CD4-positive, alpha-beta T cell (primary cell): Measurements from ENCODE around the gene PRR14L. TPM values are rescaled to one million over a fixed set of nuclear protein-coding genes. Genes with fewer than 3 reads are reported as not detected.

Source experiments
- ATAC-seq: fragments of 200-7000 bp; cut with Tn5 transposase; one replicate; pipeline ENCODE4 v1.10.0; 2022; ENCODE audit warnings: mild to moderate bottlenecking; ENCODE audit not compliant: poor library complexity
- CTCF ChIA-PET: fragments of 350-600 bp; sonication (Branson Sonifier 250); formaldehyde crosslinking; loops from one replicate; lab custom pipeline; 2021; ENCODE audit warnings: antibody characterized with exemption, inconsistent platforms; lab: Charles Lee
- POLR2A ChIA-PET: fragments of 350-600 bp; sonication (Branson Sonifier 250); formaldehyde crosslinking; loops from one replicate; lab custom pipeline; 2021; ENCODE audit warnings: antibody characterized with exemption, inconsistent platforms; lab: Charles Lee
- DNase-seq, 14 experiments: peaks; one replicate each; pipeline ENCODE4 v3.0.0-alpha.2; 2013 to 2020; ENCODE audit warnings: mixed read lengths in 2 of 14
- H3K27ac ChIP-seq, 2 donors: one replicate each; pipeline versions ENCODE4 v1.5.1 to v1.7.0; 2013; ENCODE audit warnings: low read length in 2 of 2, low read depth in 1 of 2, mild to moderate bottlenecking in 1 of 2
- H3K27me3 ChIP-seq, 2 experiments: 1 replicate in 1 of 2; 2 replicates in 1 of 2; pipeline versions ENCODE4 v1.6.1 to v1.7.0; 2013; ENCODE audit warnings: low read length in 2 of 2, control low read depth in 1 of 2, mild to moderate bottlenecking in 1 of 2, moderate library complexity in 1 of 2; ENCODE audit not compliant: insufficient read depth in 2 of 2, control insufficient read depth in 1 of 2
- H3K36me3 ChIP-seq: one replicate; pipeline ENCODE4 v1.6.1; 2013; ENCODE audit warnings: low read length, control low read depth; ENCODE audit not compliant: insufficient read depth
- H3K4me1 ChIP-seq: one replicate; pipeline ENCODE4 v1.6.1; 2013; ENCODE audit warnings: low read length, control low read depth; ENCODE audit not compliant: insufficient read depth
- H3K4me3 ChIP-seq: one replicate; pipeline ENCODE4 v1.5.1; 2013; ENCODE audit warnings: mild to moderate bottlenecking, low read length, moderate library complexity
- H3K9me3 ChIP-seq, 2 experiments: 1 replicate in 1 of 2; 2 replicates in 1 of 2; pipeline versions ENCODE4 v1.6.1 to v1.7.0; 2013; ENCODE audit warnings: low read length in 2 of 2, mild to moderate bottlenecking in 2 of 2, control low read depth in 1 of 2, moderate library complexity in 1 of 2; ENCODE audit not compliant: control insufficient read depth in 1 of 2, insufficient read depth in 1 of 2
- H3K27ac Mint-ChIP-seq: one replicate; pipeline ENCODE4 v1.8.0; 2020; ENCODE audit warnings: mixed read lengths
- H3K27me3 Mint-ChIP-seq: one replicate; pipeline ENCODE4 v1.8.0; 2021; ENCODE audit warnings: mixed read lengths
- H3K36me3 Mint-ChIP-seq: one replicate; pipeline ENCODE4 v1.8.0; 2021; ENCODE audit warnings: low read depth, mixed read lengths
- H3K4me1 Mint-ChIP-seq: one replicate; pipeline ENCODE4 v1.8.0; 2021; ENCODE audit warnings: low read depth, mixed read lengths
- H3K4me3 Mint-ChIP-seq: one replicate; pipeline ENCODE4 v1.8.0; 2020; ENCODE audit warnings: mild to moderate bottlenecking, mixed read lengths
- H3K9me3 Mint-ChIP-seq: one replicate; pipeline ENCODE4 v1.8.0; 2020; ENCODE audit warnings: mixed read lengths
- CTCF ChIP-seq: fragments of 200-600 bp; IDR thresholded peaks from one replicate; pipeline ENCODE4 v1.8.0; 2022; ENCODE audit warnings: antibody characterized with exemption, mild to moderate bottlenecking
- intact Hi-C, 2 experiments: fragments of 100-400 bp; cut with DNase I in 1 of 2; cut with micrococcal nuclease in 1 of 2; formaldehyde crosslinking; loops; one replicate each; pipeline versions ENCODE4 v1.15.1 to v1.9.0; 2023 to 2025; cut with DNase I, micrococcal nuclease
- total RNA-seq, 174 experiments: library from RNA in 2 of 174; stranded (reverse) in 2 of 174; gene quantifications; one replicate each; pipeline ENCODE4 v1.2.3 and lab custom pipeline; 2021 to 2026

Gene PRR14L
- total RNA-seq, 2 experiments from 2014 or later: 23.4 to 24.9 TPM

- Mint-ChIP-seq H3K36me3 (peaks cover 40% of the 10 kb centered on the region), H3K9me3 (no peaks in the 10 kb centered on the region), H3K4me3 (no peak overlapping the region), H3K27ac (no peak overlapping the region), H3K27me3 (no peaks in the 10 kb centered on the region), H3K4me1 (peaks cover 30% of the 10 kb centered on the region)
- ATAC-seq: no peak
- H3K4me1 ChIP-seq: peaks cover 22% of the 10 kb centered on the region
- H3K9me3 ChIP-seq: no peaks in the 10 kb centered on the region
- ChIA-PET CTCF (no interaction called here), POLR2A (no interaction called here)
- peaks cover 20% of the 10 kb centered on the region for H3K36me3 ChIP-seq
- H3K27me3 ChIP-seq: no peaks in the 10 kb centered on the region
- no peak for DNase-seq
- H3K4me3 ChIP-seq: no peak overlapping the region
- H3K27ac ChIP-seq: no peak overlapping the region
- TF ChIP-seq CTCF: no peak
- intact Hi-C loops: loop anchor here in 1 of 2 experiments (10.0 kb wide), 1 partner anchor 1162 kb away; the partner anchor contains the start of gene PES1
Measured at GRCh38 chr22:31757265-31757664, 7.3 kb upstream of the PRR14L start.

- TF ChIP-seq CTCF: no peak
- Mint-ChIP-seq H3K4me3 (peak overlapping the region; percentile 94), H3K27me3 (no peaks in the 10 kb centered on the region), H3K27ac (peak overlapping the region; percentile 99), H3K9me3 (no peaks in the 10 kb centered on the region), H3K36me3 (peaks cover 25% of the 10 kb centered on the region), H3K4me1 (peaks cover 40% of the 10 kb centered on the region)
- Histone ChIP-seq H3K27me3 (no peaks in the 10 kb centered on the region), H3K36me3 (peaks cover 9% of the 10 kb centered on the region), H3K9me3 (no peaks in the 10 kb centered on the region), H3K4me3 (no peak overlapping the region), H3K27ac (no peak overlapping the region), H3K4me1 (peaks cover 30% of the 10 kb centered on the region)
- DNase-seq (peak in 1 of 14 experiments; percentile 11), ATAC-seq (no peak)
- intact Hi-C loops: loop anchor here (5.0 to 10.0 kb wide), 10 partner anchors 78 to 1988 kb away; partner anchors contain the start of genes DRG1 (in 1 of the 2), FBXO7 (in 1 of the 2), PES1 (in 1 of the 2) and RNF185 (in 1 of the 2)
- ChIA-PET POLR2A (no interaction called here), CTCF (interaction anchor here (0.9 to 1.2 kb wide), 2 partner anchors 9 to 89 kb away, joined by 3 to 4 read pairs; no protein-coding TSS in a partner anchor)
Measured at GRCh38 chr22:31754813-31755212, 4.9 kb upstream of the PRR14L start.

GRCh38 chr22:31753634-31754501 is 3.9 kb upstream of the PRR14L start, which contains the start of gene DEPDC5:
Gene DEPDC5, plus strand, starts transcription at chr22:31754019. Its CDS starts 903 bp downstream, at chr22:31754922.
- no peaks in the 10 kb centered on the region for H3K9me3 ChIP-seq
- H3K27me3 ChIP-seq: no peaks in the 10 kb centered on the region
- H3K27me3 Mint-ChIP-seq: no peaks in the 10 kb centered on the region
- CTCF ChIA-PET: interaction anchor here (0.6 to 1.5 kb wide), 3 partner anchors 88 to 217 kb away, joined by 4 to 5 read pairs (median 4); no protein-coding TSS in a partner anchor
- H3K36me3 ChIP-seq: peaks cover 9% of the 10 kb centered on the region
- intact Hi-C loops: loop anchor here (1.0 to 10.0 kb wide), 13 partner anchors 77 to 1987 kb away; partner anchors contain the start of genes DRG1 (in 1 of the 2), FBXO7 (in 1 of the 2), PATZ1 (in 1 of the 2) and PES1 (in 1 of the 2)
- ATAC-seq: peak; percentile 73
- TF ChIP-seq CTCF: no peak
- peaks cover 17% of the 10 kb centered on the region for H3K36me3 Mint-ChIP-seq
- peak; percentile 91 to 98 (median 96) for DNase-seq
- H3K4me3 ChIP-seq: peak within 1 kb of the TSS; percentile 94
- peak within 1 kb of the TSS; percentile 76 to 94 for H3K27ac ChIP-seq
- H3K4me3 Mint-ChIP-seq: peak within 1 kb of the TSS; percentile 94
- H3K4me1 ChIP-seq: peaks cover 37% of the 10 kb centered on the region
- peaks cover 48% of the 10 kb centered on the region for H3K4me1 Mint-ChIP-seq
- POLR2A ChIA-PET: interaction anchor here (0.6 to 2.0 kb wide), 11 partner anchors 10 to 723 kb away, joined by 3 to 19 read pairs (median 3); partner anchors contain the start of gene PISD
- no peaks in the 10 kb centered on the region for H3K9me3 Mint-ChIP-seq
- peak within 1 kb of the TSS; percentile 99 for H3K27ac Mint-ChIP-seq
